Stimulated activated CD4-positive, alpha-beta T cell treated with anti-CD3 and anti-CD28 coated beads, Interleukin-15, amount 100 ng/mL, for 1 hour (primary cell): ENCODE results near the gene GTF3C5.
"Not testable (repeated sequence)": the region's sequence is repeated elsewhere in the genome, so short reads cannot be mapped to it uniquely, and the experiment has no call there.

Source experiments
- DNase-seq, 2 donors: peaks; one replicate each; pipeline ENCODE4 v3.0.0-alpha.2; 2020; ENCODE audit warnings: low read depth in 1 of 2, low spot score in 1 of 2

GTF3C5 gene

GRCh38 chr9:133067813-133068212, 37.0 kb downstream of the GTF3C5 start:
- no peak for DNase-seq

GRCh38 chr9:133068431-133068830, 37.6 kb downstream of the GTF3C5 start:
- DNase-seq = not testable (repeated sequence)

GRCh38 chr9:133070500-133070961, 39.7 kb downstream of the GTF3C5 start:
- not testable (repeated sequence) for DNase-seq

- DNase-seq = not testable (repeated sequence)
Measured at GRCh38 chr9:133070985-133071384, 40.2 kb downstream of the GTF3C5 start.

- DNase-seq = no peak
Measured at GRCh38 chr9:133071484-133072150, 40.8 kb downstream of the GTF3C5 start.

- not testable (repeated sequence) for DNase-seq
Measured at GRCh38 chr9:133072210-133072609, 41.4 kb downstream of the GTF3C5 start.

GRCh38 chr9:133073086-133074014, 42.6 kb downstream of the GTF3C5 start:
- DNase-seq = no peak

- no peak for DNase-seq
Measured at GRCh38 chr9:133074111-133074651, 43.4 kb downstream of the GTF3C5 start.

GRCh38 chr9:133075925-133076630, 45.3 kb downstream of the GTF3C5 start:
- no peak for DNase-seq

- DNase-seq = no peak
Measured at GRCh38 chr9:133076691-133077090, 45.9 kb downstream of the GTF3C5 start.

GRCh38 chr9:133078486-133078885, 47.7 kb downstream of the GTF3C5 start:
- DNase-seq = no peak

GRCh38 chr9:133080161-133080560, 49.4 kb downstream of the GTF3C5 start:
- no peak for DNase-seq

GRCh38 chr9:133080786-133081779, 50.3 kb downstream of the GTF3C5 start:
- DNase-seq = not testable (repeated sequence)

GRCh38 chr9:133081957-133082644, 51.3 kb downstream of the GTF3C5 start:
- not testable (repeated sequence) for DNase-seq

- DNase-seq = not testable (repeated sequence)
Measured at GRCh38 chr9:133083688-133084087, 52.9 kb downstream of the GTF3C5 start.

- DNase-seq = not testable (repeated sequence)
Measured at GRCh38 chr9:133086212-133086860, 55.5 kb downstream of the GTF3C5 start.

GRCh38 chr9:133086894-133087293, 56.1 kb downstream of the GTF3C5 start:
- DNase-seq = no peak

GRCh38 chr9:133087429-133088145, 56.8 kb downstream of the GTF3C5 start:
- no peak for DNase-seq
